Spinal cord (tissue), 10 donors: ENCODE results near the gene PREX1. TPM values are rescaled to one million over a fixed set of nuclear protein-coding genes. Genes with fewer than 3 reads are reported as not detected.
A peak's percentile ranks its signal among the peaks of the same experiment; 100 is the strongest.

ENCODE experiments used
- DNase-seq, 6 donors: peaks; one replicate each; pipeline versions ENCODE4 v3.0.0 to v3.0.0-alpha.2; 2013 to 2015; ENCODE audit warnings: low spot score in 6 of 6, low read depth in 4 of 6
- H3K27ac ChIP-seq: one replicate; pipeline ENCODE4 v1.5.1; 2013; ENCODE audit warnings: low read depth, low read length, control low read depth
- H3K27me3 ChIP-seq: one replicate; pipeline ENCODE4 v1.6.1; 2013; ENCODE audit warnings: low read length; ENCODE audit not compliant: control insufficient read depth, insufficient read depth
- H3K36me3 ChIP-seq: one replicate; pipeline ENCODE4 v1.6.1; 2013; ENCODE audit warnings: low read length; ENCODE audit not compliant: control insufficient read depth, insufficient read depth
- H3K4me1 ChIP-seq: one replicate; pipeline ENCODE4 v1.6.1; 2013; ENCODE audit warnings: low read length; ENCODE audit not compliant: control insufficient read depth, insufficient read depth
- H3K4me3 ChIP-seq: one replicate; pipeline ENCODE4 v1.5.1; 2013; ENCODE audit warnings: low read depth, low read length, control low read depth
- H3K9me3 ChIP-seq: one replicate; pipeline ENCODE4 v1.6.1; 2013; ENCODE audit warnings: low read length; ENCODE audit not compliant: control insufficient read depth, insufficient read depth
- WGBS: methylation state at CpG from one replicate; pipeline ENCODE4 v1.1.5; 2013; ENCODE audit warnings: missing lambda C conversion rate; ENCODE audit not compliant: insufficient coverage; 5-methylcytosine and 5-hydroxymethylcytosine counted together
- polyA plus RNA-seq, 2 donors: library from polyadenylated mRNA; unstranded; fragments of 120-200 nt; gene quantifications; one replicate each; pipeline ENCODE4 v1.2.1, GENCODE V29; 2013; ENCODE audit not compliant: insufficient read length in 2 of 2
- total RNA-seq, 2 donors: library from RNA; depleted of rRNA in 1 of 2; stranded (reverse); fragments of 120-200 nt in 1 of 2; fragments of >200 nt in 1 of 2; gene quantifications; one replicate each; pipeline versions ENCODE4 v1.2.3 to v1.2.4, GENCODE V29; 2013 to 2014
- donor health status: healthy.

The PREX1 gene
- total and polyA plus RNA-seq, 4 donors, result 46.7 to 99.1 (median 72.9) TPM

DNA sequence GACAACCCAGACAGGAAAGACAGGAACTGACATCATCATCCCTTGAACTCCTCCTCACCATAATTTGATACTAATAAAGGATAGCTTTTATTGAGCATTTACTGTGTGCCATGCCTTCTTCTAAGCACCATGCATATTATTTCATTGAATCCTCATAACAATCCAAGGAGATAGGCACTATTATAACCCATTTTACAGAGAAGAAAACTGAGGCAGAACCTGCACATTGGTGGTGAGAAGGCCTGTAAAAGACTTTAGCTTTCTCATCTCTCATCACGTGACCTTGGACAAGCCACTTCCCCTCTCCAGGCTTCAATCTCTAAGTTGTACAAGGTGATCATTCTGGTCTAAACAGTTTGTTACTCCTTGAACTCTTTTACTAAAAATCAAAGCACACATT, 34.5 kb upstream of the PREX1 start:
- no peak overlapping the region for H3K27ac ChIP-seq
- H3K4me1 ChIP-seq, result peaks cover 3% of the 10 kb centered on the region
- no CpG with 5 or more reads among the region's 1 CpG for WGBS
- no peaks in the 10 kb centered on the region for H3K9me3 ChIP-seq
- H3K27me3 ChIP-seq, result no peaks in the 10 kb centered on the region
- no peaks in the 10 kb centered on the region for H3K36me3 ChIP-seq
- H3K4me3 ChIP-seq, result no peak overlapping the region
- no peak for DNase-seq

DNA sequence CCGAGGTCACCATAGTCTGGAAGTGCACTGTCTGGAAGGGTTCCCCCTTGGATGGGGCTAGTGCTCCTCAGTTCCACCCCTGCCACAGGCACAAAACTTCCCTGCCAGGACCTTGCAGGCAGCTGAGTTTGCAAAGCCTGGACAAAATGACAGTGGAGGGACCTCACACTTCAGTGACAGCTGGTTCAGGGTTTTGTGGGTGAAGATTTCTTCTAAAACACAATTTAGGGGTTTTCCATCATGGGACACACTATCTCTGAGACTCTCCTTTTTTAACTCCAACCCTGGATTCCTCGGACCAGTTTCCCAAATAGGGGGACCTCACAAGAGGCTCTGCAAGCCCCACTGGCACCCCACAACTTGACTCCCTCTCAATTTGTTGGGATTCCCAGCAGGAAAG, 33.6 kb upstream of the PREX1 start:
- Histone ChIP-seq H3K4me1 (peaks cover 3% of the 10 kb centered on the region), H3K36me3 (no peaks in the 10 kb centered on the region), H3K9me3 (no peaks in the 10 kb centered on the region), H3K4me3 (no peak overlapping the region), H3K27ac (no peak overlapping the region), H3K27me3 (no peaks in the 10 kb centered on the region)
- DNase-seq, result no peak
- WGBS, result 83% methylated on average over 2 of the region's 2 CpGs

DNA sequence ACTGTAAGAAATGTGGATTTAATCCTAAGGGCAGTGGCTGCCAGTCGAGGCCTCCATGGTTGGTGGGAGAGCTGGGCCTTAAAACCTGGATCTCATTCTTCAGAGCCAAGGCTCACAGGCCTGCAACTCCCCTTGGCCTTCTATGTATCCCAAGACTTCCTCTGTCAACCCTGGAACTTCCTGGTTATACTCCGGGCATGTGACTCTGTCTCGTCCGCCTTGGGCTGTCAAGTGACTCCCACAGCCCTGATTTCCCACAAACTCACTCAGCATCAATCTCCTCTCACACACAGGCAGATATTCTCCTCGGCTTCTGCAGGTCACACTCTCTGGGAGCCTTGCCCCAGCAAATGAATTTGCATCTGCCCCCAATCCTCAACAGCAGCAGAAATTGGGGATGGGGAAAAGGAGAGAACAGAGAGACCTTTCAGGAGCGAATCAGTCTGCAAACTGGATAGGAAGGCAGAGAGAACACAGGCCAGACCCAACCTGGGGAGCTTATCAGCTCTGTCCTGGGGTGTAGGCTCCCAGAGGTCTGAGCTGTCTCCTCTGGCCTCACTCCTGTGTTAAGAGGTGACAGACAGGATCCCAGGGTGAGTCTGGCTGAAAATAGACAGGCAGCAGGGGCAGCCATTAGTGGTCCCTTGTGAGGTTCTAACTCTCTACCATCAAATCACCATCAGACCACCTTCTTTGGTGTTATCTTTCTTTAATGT, 30.4 kb upstream of the PREX1 start:
- H3K36me3 ChIP-seq, result no peaks in the 10 kb centered on the region
- no peaks in the 10 kb centered on the region for H3K9me3 ChIP-seq
- no peak for DNase-seq
- no peaks in the 10 kb centered on the region for H3K27me3 ChIP-seq
- H3K4me3 ChIP-seq, result no peak overlapping the region
- WGBS, result 86% methylated on average over 5 of the region's 6 CpGs
- H3K27ac ChIP-seq, result no peak overlapping the region
- peaks cover 7% of the 10 kb centered on the region for H3K4me1 ChIP-seq

DNA sequence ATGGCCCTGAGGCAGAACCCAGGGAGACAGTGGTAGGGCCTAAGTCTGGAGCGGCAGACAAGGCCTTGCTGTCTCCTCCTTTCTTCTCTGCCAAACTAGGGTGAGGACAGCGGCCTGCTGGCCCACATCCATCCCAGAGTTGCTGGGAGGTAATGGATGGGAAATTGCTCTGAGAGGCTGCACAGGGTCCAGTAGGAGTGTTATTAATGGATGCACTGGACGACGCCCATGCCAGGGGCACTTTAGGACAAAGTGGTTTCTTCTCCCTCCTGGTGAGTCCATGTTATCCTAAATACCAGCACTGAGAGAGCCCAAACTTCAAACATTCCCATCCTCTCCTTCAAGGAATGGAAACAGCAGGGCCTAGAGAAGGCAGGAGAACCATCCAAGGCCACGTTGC, 28.3 kb upstream of the PREX1 start:
- Histone ChIP-seq H3K36me3 (no peaks in the 10 kb centered on the region), H3K27ac (no peak overlapping the region), H3K4me1 (peaks cover 9% of the 10 kb centered on the region), H3K9me3 (no peaks in the 10 kb centered on the region), H3K4me3 (no peak overlapping the region), H3K27me3 (no peaks in the 10 kb centered on the region)
- 57% methylated on average over 1 of the region's 5 CpGs for WGBS
- DNase-seq, result no peak

DNA sequence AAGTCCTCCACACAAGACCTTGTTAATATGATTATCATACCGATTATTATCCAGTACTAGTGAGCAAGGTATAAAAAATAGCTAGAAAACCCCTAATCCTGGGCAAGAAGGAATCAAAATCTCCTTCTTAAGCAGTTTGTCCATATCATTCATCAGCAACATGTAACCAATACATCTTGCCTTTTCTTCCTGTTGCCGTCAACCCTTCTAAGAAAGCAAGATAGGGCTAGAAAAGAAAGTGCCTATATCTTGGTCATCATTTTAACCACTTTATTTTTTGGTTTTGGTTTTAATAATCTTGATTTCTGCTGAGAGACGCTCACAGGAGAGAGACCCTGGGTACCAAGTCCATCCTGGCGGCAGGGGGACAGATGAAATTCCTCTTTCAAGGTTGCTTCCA, 27.2 kb upstream of the PREX1 start:
- Histone ChIP-seq H3K27me3 (no peaks in the 10 kb centered on the region), H3K4me3 (no peak overlapping the region), H3K4me1 (peaks cover 20% of the 10 kb centered on the region), H3K9me3 (no peaks in the 10 kb centered on the region), H3K27ac (no peak overlapping the region), H3K36me3 (no peaks in the 10 kb centered on the region)
- no peak for DNase-seq
- no CpG with 5 or more reads among the region's 4 CpGs for WGBS

DNA sequence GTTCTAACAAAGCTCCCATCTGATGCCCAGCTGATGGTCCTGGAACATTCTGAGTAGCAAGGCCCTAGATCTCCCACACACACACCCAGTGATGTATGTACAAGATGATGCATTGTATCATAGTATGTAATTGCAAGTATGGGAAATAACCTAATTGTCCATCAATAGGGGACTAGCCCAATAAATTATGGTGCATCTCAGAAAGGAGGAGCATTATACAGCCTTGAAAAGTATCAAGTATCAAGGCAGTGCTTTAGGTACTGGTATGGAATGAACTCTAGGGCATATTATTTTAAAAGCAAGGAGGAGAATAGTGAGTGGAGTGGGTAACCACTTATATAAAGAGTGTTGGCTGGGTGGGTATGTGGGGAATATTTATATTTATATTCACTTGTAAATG, 24.8 kb upstream of the PREX1 start:
- DNase-seq, result no peak
- peaks cover 18% of the 10 kb centered on the region for H3K4me1 ChIP-seq
- H3K4me3 ChIP-seq, result no peak overlapping the region
- H3K36me3 ChIP-seq, result no peaks in the 10 kb centered on the region
- H3K27me3 ChIP-seq, result no peaks in the 10 kb centered on the region
- no peaks in the 10 kb centered on the region for H3K9me3 ChIP-seq
- no peak overlapping the region for H3K27ac ChIP-seq

DNA sequence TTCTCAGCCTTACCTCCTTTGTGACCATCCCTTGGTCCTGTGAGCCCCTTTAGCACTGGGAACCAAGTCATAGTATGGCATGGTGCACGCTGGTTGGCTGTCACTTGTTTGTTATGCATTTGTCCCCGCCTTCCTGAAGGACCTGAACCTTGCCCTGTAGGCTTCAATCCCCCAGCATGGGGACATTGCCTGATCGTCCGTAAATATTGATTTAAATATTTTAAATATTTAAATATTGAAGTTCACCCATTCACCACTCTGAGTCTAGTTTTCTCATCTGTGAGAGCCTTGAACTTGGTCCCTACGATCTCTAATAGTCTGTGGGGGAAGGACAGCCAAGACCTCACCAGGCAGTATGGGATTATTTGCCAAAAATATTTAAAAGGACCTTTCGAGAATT, 23.8 kb upstream of the PREX1 start:
- DNase-seq, result no peak
- H3K27me3 ChIP-seq, result no peaks in the 10 kb centered on the region
- no peaks in the 10 kb centered on the region for H3K9me3 ChIP-seq
- no peaks in the 10 kb centered on the region for H3K36me3 ChIP-seq
- H3K27ac ChIP-seq, result no peak overlapping the region
- WGBS, result 95% methylated on average over 2 of the region's 6 CpGs
- H3K4me1 ChIP-seq, result peaks cover 22% of the 10 kb centered on the region
- H3K4me3 ChIP-seq, result no peak overlapping the region

DNA sequence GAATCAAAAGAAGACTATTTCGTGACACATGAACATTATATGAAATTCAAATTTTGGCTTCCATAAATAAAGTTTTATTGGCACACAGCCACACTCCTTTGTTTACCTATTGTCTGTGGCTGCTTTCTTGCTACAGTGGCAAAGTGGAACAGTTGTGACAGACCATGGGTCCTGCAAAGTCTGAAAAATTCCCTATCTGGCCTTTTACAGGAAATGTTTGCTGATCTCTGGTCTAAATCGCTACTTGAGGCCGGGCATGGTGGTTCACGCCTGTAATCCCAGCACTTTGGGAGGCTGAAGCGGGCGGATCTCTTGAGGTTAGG, 23.1 kb upstream of the PREX1 start:
- Histone ChIP-seq H3K4me1 (peaks cover 24% of the 10 kb centered on the region), H3K4me3 (no peak overlapping the region), H3K27ac (no peak overlapping the region), H3K36me3 (no peaks in the 10 kb centered on the region), H3K9me3 (no peaks in the 10 kb centered on the region), H3K27me3 (no peaks in the 10 kb centered on the region)
- no peak for DNase-seq
- WGBS, result 66% methylated on average over 5 of the region's 6 CpGs

DNA sequence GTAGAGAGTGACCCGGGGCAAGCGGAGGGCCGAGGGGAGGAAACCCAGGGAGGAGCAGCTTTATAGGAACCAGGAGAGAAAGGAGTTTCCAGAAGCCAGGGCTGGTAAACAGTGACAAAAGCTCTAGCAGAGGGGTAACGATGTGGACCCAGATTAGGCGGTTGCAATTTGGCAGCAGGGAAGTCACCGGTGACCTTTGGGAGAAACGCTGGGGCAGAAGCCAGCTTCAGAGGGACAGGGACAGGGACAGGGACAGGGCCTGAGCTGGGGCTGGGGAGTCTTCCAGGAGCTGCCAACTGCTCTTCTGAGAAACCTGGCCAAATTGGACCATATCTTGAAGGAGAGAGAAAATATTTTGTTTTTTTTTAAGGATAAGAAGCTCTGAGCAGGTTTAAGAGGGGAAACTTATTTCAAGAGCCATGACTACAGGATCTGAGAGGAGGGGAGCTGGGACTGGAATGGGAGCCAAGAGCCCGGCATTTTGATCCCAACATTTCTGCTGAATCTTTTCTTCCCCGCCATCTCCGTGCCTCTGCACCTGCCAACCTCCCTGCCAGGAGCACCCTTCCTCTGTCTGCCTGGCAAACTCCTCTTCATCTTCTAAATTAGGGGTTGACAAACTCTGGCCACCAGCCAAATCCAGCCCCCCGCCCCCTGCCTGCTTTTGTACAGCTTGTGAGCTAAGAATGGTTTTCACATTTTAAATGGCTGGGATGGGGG, 22.6 kb upstream of the PREX1 start:
- peak in 2 of 6 donors; percentile 81 to 84 for DNase-seq
- no peaks in the 10 kb centered on the region for H3K36me3 ChIP-seq
- peak overlapping the region; percentile 16 for H3K27ac ChIP-seq
- H3K4me3 ChIP-seq, result no peak overlapping the region
- WGBS, result 38% methylated on average over 9 of the region's 11 CpGs
- H3K9me3 ChIP-seq, result no peaks in the 10 kb centered on the region
- peaks cover 23% of the 10 kb centered on the region for H3K4me1 ChIP-seq
- H3K27me3 ChIP-seq, result no peaks in the 10 kb centered on the region

DNA sequence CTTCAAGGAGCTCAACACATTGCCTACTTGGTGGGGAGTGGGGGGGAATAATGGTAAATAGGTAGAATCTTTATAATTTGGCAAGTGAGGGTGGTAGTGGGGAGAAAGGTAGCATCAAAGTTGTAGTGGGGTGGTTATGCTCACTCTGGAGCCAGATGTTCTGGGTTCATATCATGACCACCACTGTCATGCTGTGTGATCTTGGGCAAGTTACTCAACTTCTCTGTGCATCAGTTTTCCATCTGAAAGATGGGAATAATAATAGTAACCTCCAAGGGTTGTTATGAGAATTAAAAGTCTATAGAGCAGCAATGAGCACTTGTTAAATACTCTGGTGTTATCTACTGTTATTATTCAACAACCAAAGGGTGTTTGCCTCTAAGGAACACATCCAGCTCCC, 22.0 kb upstream of the PREX1 start:
- DNase-seq, result no peak
- Histone ChIP-seq H3K36me3 (no peaks in the 10 kb centered on the region), H3K27ac (no peak overlapping the region), H3K4me3 (no peak overlapping the region), H3K9me3 (no peaks in the 10 kb centered on the region), H3K4me1 (peaks cover 23% of the 10 kb centered on the region), H3K27me3 (no peaks in the 10 kb centered on the region)
